ENCODE data around the gene BAZ2B.

GRCh38 chr2:159608108-159608507 lies 8.2 kb downstream of the BAZ2B start:
- TF ChIP-seq EZH2 (IDR thresholded peaks at IDR 0.05) (no peak), CTCF (IDR thresholded peaks at IDR 0.05) (no peak), EZH2phosphoT487 (IDR thresholded peaks at IDR 0.05) (no peak)
